A673 (cell line): Measurements from ENCODE around the gene KDR.

Experiments
- CTCF ChIP-seq: fragments of 300-800, 200-600 bp; sonication (generic); conservative IDR thresholded peaks from 2 replicates; pipeline ENCODE4 v1.5.1; 2017; ENCODE audit warnings: low read depth, mild to moderate bottlenecking, antibody characterized with exemption, low read length, moderate library complexity, mixed read lengths
- EZH2 ChIP-seq: fragments of 200-600 bp; sonication (generic); IDR thresholded peaks from 2 replicates; pipeline ENCODE4 v1.6.1; 2017; ENCODE audit warnings: borderline replicate concordance, low read depth, mild to moderate bottlenecking, mixed read lengths, antibody characterized with exemption, low read length; ENCODE audit not compliant: poor library complexity, severe bottlenecking

- TF ChIP-seq CTCF, result no peak
- no peak for TF ChIP-seq EZH2
These were observed 59.4 kb downstream of the KDR start for GRCh38 chr4:55066018-55066417.
